CD14-positive monocyte (primary cell): ENCODE measurements around the gene HEYL. TPM values are rescaled to one million over a fixed set of nuclear protein-coding genes. Genes with fewer than 3 reads are reported as not detected.

Experiments
- DNase-seq, 3 donors: peaks; one replicate each; pipeline ENCODE4 v3.0.0-alpha.2; 2011 to 2022
- H2AFZ ChIP-seq: 2 replicates; pipeline ENCODE4 v1.6.0; 2012; ENCODE audit warnings: mild to moderate bottlenecking, low read depth, low read length, inconsistent platforms; ENCODE audit not compliant: insufficient read depth, poor library complexity, severe bottlenecking
- H3K27ac ChIP-seq, 2 donors: 1 replicate in 1 of 2; 2 replicates in 1 of 2; pipeline ENCODE4 v1.5.1; 2012 to 2013; ENCODE audit warnings: low read length in 2 of 2, control low read depth in 1 of 2, inconsistent platforms in 1 of 2, low read depth in 1 of 2, mild to moderate bottlenecking in 1 of 2
- H3K27me3 ChIP-seq, 2 donors: one replicate each; pipeline versions ENCODE4 v1.6.0 to v1.6.1; 2011 to 2013; ENCODE audit warnings: low read length in 2 of 2; ENCODE audit not compliant: control insufficient read depth in 2 of 2, insufficient read depth in 2 of 2
- H3K36me3 ChIP-seq, 2 donors: replicated peaks in 1 of 2; 1 replicate in 1 of 2; 2 replicates in 1 of 2; pipeline versions ENCODE4 v1.5.1 to v1.6.1; 2012 to 2013; ENCODE audit warnings: low read length in 2 of 2, control low read depth in 1 of 2, inconsistent platforms in 1 of 2, mild to moderate bottlenecking in 1 of 2; ENCODE audit not compliant: insufficient read depth in 2 of 2, control insufficient read depth in 1 of 2
- H3K4me1 ChIP-seq, 2 donors: 1 replicate in 1 of 2; 2 replicates in 1 of 2; pipeline versions ENCODE4 v1.5.1 to v1.6.1; 2012 to 2013; ENCODE audit warnings: low read length in 2 of 2, control low read depth in 1 of 2, inconsistent platforms in 1 of 2, mild to moderate bottlenecking in 1 of 2, moderate library complexity in 1 of 2; ENCODE audit not compliant: insufficient read depth in 2 of 2, control insufficient read depth in 1 of 2
- H3K4me2 ChIP-seq: replicated peaks from 2 replicates; pipeline ENCODE3; 2012; ENCODE audit warnings: low read length, moderate library complexity, mild to moderate bottlenecking; ENCODE audit not compliant: poor library complexity, severe bottlenecking; ENCODE audit errors: extremely low read depth
- H3K4me3 ChIP-seq, 3 experiments: fragments of 200-600 bp in 1 of 3; sonication (generic) in 1 of 3; replicated peaks in 1 of 3; 1 replicate in 2 of 3; 2 replicates in 1 of 3; pipeline ENCODE4 v1.5.1; 2011 to 2013; ENCODE audit warnings: low read length in 3 of 3, mild to moderate bottlenecking in 3 of 3, control low read depth in 2 of 3, low read depth in 2 of 3, inconsistent platforms in 1 of 3, moderate library complexity in 1 of 3
- H3K79me2 ChIP-seq: 2 replicates; pipeline ENCODE4 v1.6.0; 2012; ENCODE audit warnings: mild to moderate bottlenecking, control low read depth, inconsistent platforms, low read length, moderate library complexity; ENCODE audit not compliant: insufficient read depth
- H3K9ac ChIP-seq: 2 replicates; pipeline ENCODE4 v1.6.0; 2017; ENCODE audit warnings: low read length, mild to moderate bottlenecking; ENCODE audit not compliant: insufficient read depth, poor library complexity, severe bottlenecking
- H3K9me3 ChIP-seq, 2 donors: replicated peaks in 1 of 2; 1 replicate in 1 of 2; 2 replicates in 1 of 2; pipeline versions ENCODE4 v1.5.1 to v1.6.1; 2012 to 2013; ENCODE audit warnings: low read length in 2 of 2, control low read depth in 1 of 2; ENCODE audit not compliant: control insufficient read depth in 1 of 2, insufficient read depth in 1 of 2
- H4K20me1 ChIP-seq: 2 replicates; pipeline ENCODE4 v1.6.0; 2012; ENCODE audit warnings: mild to moderate bottlenecking, low read length, control low read depth, moderate library complexity; ENCODE audit not compliant: insufficient read depth
- H3K27ac Mint-ChIP-seq, 7 donors: one replicate each; pipeline ENCODE4 v1.8.0; 2020; ENCODE audit warnings: mild to moderate bottlenecking in 7 of 7, mixed read lengths in 7 of 7, moderate library complexity in 6 of 7, inconsistent platforms in 2 of 7
- H3K27me3 Mint-ChIP-seq, 3 donors: one replicate each; pipeline ENCODE4 v1.8.0; 2021 to 2022; ENCODE audit warnings: low read depth in 3 of 3, mild to moderate bottlenecking in 3 of 3, mixed read lengths in 3 of 3, moderate library complexity in 3 of 3, inconsistent platforms in 1 of 3
- H3K36me3 Mint-ChIP-seq, 2 donors: one replicate each; pipeline ENCODE4 v1.8.0; 2020; ENCODE audit warnings: mixed read lengths in 2 of 2, inconsistent platforms in 1 of 2, mild to moderate bottlenecking in 1 of 2
- H3K4me1 Mint-ChIP-seq: one replicate; pipeline ENCODE4 v1.8.0; 2020; ENCODE audit warnings: mild to moderate bottlenecking, mixed read lengths
- H3K4me3 Mint-ChIP-seq, 2 donors: one replicate each; pipeline ENCODE4 v1.8.0; 2020; ENCODE audit warnings: mild to moderate bottlenecking in 2 of 2, mixed read lengths in 2 of 2, moderate library complexity in 1 of 2
- H3K9me3 Mint-ChIP-seq, 7 donors: one replicate each; pipeline ENCODE4 v1.8.0; 2020 to 2022; ENCODE audit warnings: mixed read lengths in 7 of 7, mild to moderate bottlenecking in 6 of 7, moderate library complexity in 6 of 7, inconsistent platforms in 2 of 7
- CTCF ChIP-seq: fragments of 200-600 bp; IDR thresholded peaks from one replicate; pipeline ENCODE4 v1.8.0; 2022; ENCODE audit warnings: antibody characterized with exemption, mild to moderate bottlenecking
- WGBS: methylation state at CpG from one replicate; pipeline ENCODE4 v1.1.5; 2013; ENCODE audit warnings: missing lambda C conversion rate; ENCODE audit not compliant: insufficient coverage; 5-methylcytosine and 5-hydroxymethylcytosine counted together
- intact Hi-C, 2 donors: fragments of 100-400 bp; cut with micrococcal nuclease; formaldehyde crosslinking; loops; one replicate each; pipeline versions ENCODE4 v1.15.0 to v1.15.1; 2023
- polyA plus RNA-seq, 3 donors: library from polyadenylated mRNA; depleted of rRNA in 1 of 3; unstranded in 2 of 3; stranded (reverse) in 1 of 3; fragments of 300-500 nt in 2 of 3; fragments of >200 nt in 1 of 3; fragmentation: Illumina TruSeq in 2 of 3; gene quantifications; 1 replicate in 2 of 3; 2 replicates in 1 of 3; pipeline ENCODE4 v1.2.3, GENCODE V29; 2012 to 2021

Gene HEYL
- polyA plus RNA-seq, 3 donors = 0.04 to 0.15 (median 0.15) TPM

GRCh38 chr1:39675220-39675619 is 35.8 kb upstream of the HEYL start:
- H3K4me2 ChIP-seq = no peak overlapping the region
- Mint-ChIP-seq H3K4me3 (no peak overlapping the region), H3K27me3 (peaks cover 34 to 57% (median 55%) of the 10 kb centered on the region in 3 donors), H3K27ac (no peak overlapping the region), H3K9me3 (peaks cover 0 to 10% (median 2%) of the 10 kb centered on the region in 7 donors), H3K36me3 (peaks cover 0 to 6% of the 10 kb centered on the region in 2 donors), H3K4me1 (peaks cover 19% of the 10 kb centered on the region)
- H3K9ac ChIP-seq = no peak overlapping the region
- H3K36me3 ChIP-seq = no peaks in the 10 kb centered on the region
- intact Hi-C loops = no loop called here
- peaks cover 20 to 45% of the 10 kb centered on the region in 2 donors for H3K27me3 ChIP-seq
- H2AFZ ChIP-seq = no peak overlapping the region
- no peak overlapping the region for H3K4me3 ChIP-seq
- WGBS = no CpG with 5 or more reads among the region's 1 CpG
- H3K9me3 ChIP-seq = peaks cover 0 to 10% of the 10 kb centered on the region in 2 donors
- no peak for TF ChIP-seq CTCF
- H3K4me1 ChIP-seq = peaks cover 15 to 17% of the 10 kb centered on the region in 2 donors
- H4K20me1 ChIP-seq = no peaks in the 10 kb centered on the region
- no peak for DNase-seq
- H3K79me2 ChIP-seq = no peaks in the 10 kb centered on the region
- no peak overlapping the region for H3K27ac ChIP-seq

- Mint-ChIP-seq H3K27me3 (peaks cover 32 to 63% (median 58%) of the 10 kb centered on the region in 3 donors), H3K4me1 (peaks cover 19% of the 10 kb centered on the region), H3K27ac (no peak overlapping the region), H3K9me3 (peaks cover 0 to 10% (median 2%) of the 10 kb centered on the region in 7 donors), H3K4me3 (no peak overlapping the region), H3K36me3 (peaks cover 0 to 6% of the 10 kb centered on the region in 2 donors)
- no peak for TF ChIP-seq CTCF
- Histone ChIP-seq H2AFZ (no peak overlapping the region), H3K4me2 (no peak overlapping the region), H3K27ac (no peak overlapping the region), H3K4me1 (peaks cover 15 to 17% of the 10 kb centered on the region in 2 donors), H3K4me3 (no peak overlapping the region), H3K9me3 (peaks cover 0 to 10% of the 10 kb centered on the region in 2 donors), H3K27me3 (peaks cover 22 to 51% of the 10 kb centered on the region in 2 donors), H3K36me3 (no peaks in the 10 kb centered on the region), H4K20me1 (no peaks in the 10 kb centered on the region), H3K9ac (no peak overlapping the region), H3K79me2 (no peaks in the 10 kb centered on the region)
- 97% methylated on average over 3 of the region's 3 CpGs for WGBS
- intact Hi-C loops = no loop called here
- DNase-seq = no peak
Measured at GRCh38 chr1:39673215-39673614, 33.8 kb upstream of the HEYL start.
